ENCODE results near the gene CHCHD4. TPM values are rescaled to one million over a fixed set of nuclear protein-coding genes. Genes with fewer than 3 reads are reported as not detected.

CHCHD4 gene
- 39.5 and 43.3 TPM in 2 replicates for total RNA-seq (2014; rRNA removed)
- Bru-seq, nascent RNA = percentile 76 among the genes with signal in this experiment
- BruChase-seq, experiment 1, labeled RNA remaining after a 6-hour chase = percentile 81 among the genes with signal in this experiment
- BruChase-seq, experiment 2, labeled RNA remaining after a 2-hour chase = percentile 68 among the genes with signal in this experiment
- long read RNA-seq, transcript CHCHD4-202 (3 exons, 1,405 nt) = major isoform, 32 of 42 reads
- long read RNA-seq, partial matches to known transcripts = 1 of 42 reads
- long read RNA-seq, other reads (novel, unspliced or antisense) = 5 of 42 reads

GRCh38 chr3:14124615-14125192, at the start of gene CHCHD4, which contains the start of gene TMEM43:
CHCHD4 (minus strand) TSS chr3:14124870; CDS start chr3:14124676, 194 bp downstream.
TMEM43 (plus strand) TSS chr3:14125052; CDS start chr3:14125194, 142 bp downstream.
- Histone ChIP-seq H3K9ac (ENCODE audit: low read length) (peak within 1 kb of the TSS; percentile 94), H4K20me1 (ENCODE audit: low read length) (peaks cover 30% of the 10 kb centered on the region), H3K27me3 (ENCODE audit: low read length) (no peaks in the 10 kb centered on the region), H2AFZ (ENCODE audit: low read length) (peak within 1 kb of the TSS; percentile 83), H3K36me3 (ENCODE audit: low read depth, low read length) (peaks cover 23% of the 10 kb centered on the region), H3K9me3 (ENCODE audit: low read length) (no peaks in the 10 kb centered on the region), H3K9me2 (replicated peaks; ENCODE audit: low read length) (no peaks in the 10 kb centered on the region), H3K79me2 (ENCODE audit: low read length) (peaks cover 86% of the 10 kb centered on the region), H3K4me1 (ENCODE audit: insufficient read depth, low read length) (peaks cover 23% of the 10 kb centered on the region), H3K4me3 (ENCODE audit: low read length) (peak within 1 kb of the TSS; percentile 87), H3F3A (ENCODE audit: low read length, unreplicated experiment) (no peaks in the 10 kb centered on the region), H3K27ac (ENCODE audit: low read length) (peak within 1 kb of the TSS; percentile 55), H3K4me2 (ENCODE audit: low read length) (peak within 1 kb of the TSS; percentile 87)
- intact Hi-C loops (cut with micrococcal nuclease) = loop anchor here (1.0 to 10.0 kb wide), 5 partner anchors 20 to 470 kb away; partner anchors contain the start of genes LSM3, SLC6A6 and XPC
- ChIA-PET POLR2A (ENCODE audit: unreplicated experiment) (interaction anchor here (0.5 to 2.2 kb wide), 7 partner anchors 12 to 336 kb away, joined by 3 to 20 read pairs (median 5); partner anchors contain the start of genes LSM3 and XPC), CTCF (interaction anchor here (0.8 to 2.2 kb wide), 2 partner anchors 227 to 228 kb away, joined by 3 to 6 read pairs; no protein-coding TSS in a partner anchor)
- DNase-seq (peak; percentile 99), ATAC-seq (peak; percentile 80)
- no peak for TF ChIP-seq EZH2phosphoT487 (IDR thresholded peaks at IDR 0.05; ENCODE audit: borderline replicate concordance, low read length)
- no TSS peak for BruUV-seq (replicated peaks)

GRCh38 chr3:14172496-14172895, 47.8 kb upstream of the CHCHD4 start:
- TF ChIP-seq EZH2phosphoT487 (IDR thresholded peaks at IDR 0.05; ENCODE audit: borderline replicate concordance, low read length) = no peak
- Histone ChIP-seq H3F3A (ENCODE audit: low read length, unreplicated experiment) (no peaks in the 10 kb centered on the region), H3K27ac (ENCODE audit: low read length) (no peak overlapping the region), H3K9me3 (ENCODE audit: low read length) (no peaks in the 10 kb centered on the region), H3K4me1 (ENCODE audit: insufficient read depth, low read length) (peaks cover 30% of the 10 kb centered on the region), H3K9me2 (replicated peaks; ENCODE audit: low read length) (no peaks in the 10 kb centered on the region), H3K79me2 (ENCODE audit: low read length) (peaks cover 38% of the 10 kb centered on the region), H3K36me3 (ENCODE audit: low read depth, low read length) (peaks cover 48% of the 10 kb centered on the region), H2AFZ (ENCODE audit: low read length) (no peak overlapping the region), H3K9ac (ENCODE audit: low read length) (no peak overlapping the region), H4K20me1 (ENCODE audit: low read length) (peaks cover 12% of the 10 kb centered on the region; the same call in 1 of the 2 replicates), H3K27me3 (ENCODE audit: low read length) (no peaks in the 10 kb centered on the region), H3K4me2 (ENCODE audit: low read length) (no peak overlapping the region), H3K4me3 (ENCODE audit: low read length) (no peak overlapping the region)
- ChIA-PET POLR2A (ENCODE audit: unreplicated experiment) (interaction anchor here (0.8 kb wide), 1 partner anchor 27 kb away, joined by 4 read pairs; no protein-coding TSS in a partner anchor), CTCF (no interaction called here)
- DNase-seq (no peak), ATAC-seq (no peak)
- intact Hi-C loops (cut with micrococcal nuclease) = no loop called here
- BruUV-seq (replicated peaks) = no TSS peak

GRCh38 chr3:14170531-14171159, 46.0 kb upstream of the CHCHD4 start:
- intact Hi-C loops (cut with micrococcal nuclease) = loop anchor here (1.0 kb wide), 1 partner anchor 26 kb away; no protein-coding TSS in a partner anchor
- POLR2A ChIA-PET (ENCODE audit: unreplicated experiment) = interaction anchor here (0.9 kb wide), 1 partner anchor 8 kb away, joined by 3 read pairs; the partner anchor contains the start of genes LSM3 and XPC
- no peak overlapping the region for H3K4me2 ChIP-seq (ENCODE audit: low read length)
- H3K4me1 ChIP-seq (ENCODE audit: insufficient read depth, low read length) = peaks cover 15% of the 10 kb centered on the region; the same call in 1 of the 2 replicates
- H4K20me1 ChIP-seq (ENCODE audit: low read length) = 0 out of 2 replicates have a peak, but pooled peaks cover 7% of the 10 kb centered on the region
- no peak overlapping the region for H2AFZ ChIP-seq (ENCODE audit: low read length)
- ATAC-seq (peak; percentile 85), DNase-seq (peak; percentile 53)
- no peaks in the 10 kb centered on the region for H3K27me3 ChIP-seq (ENCODE audit: low read length)
- TF ChIP-seq CTCF (conservative IDR thresholded peaks at IDR 0.05; ENCODE audit: low read depth, low read length) (no peak), EZH2phosphoT487 (IDR thresholded peaks at IDR 0.05; ENCODE audit: borderline replicate concordance, low read length) (no peak), EZH2 (IDR thresholded peaks at IDR 0.05; ENCODE audit: low read length, unreplicated experiment) (no peak)
- peaks cover 60% of the 10 kb centered on the region for H3K36me3 ChIP-seq (ENCODE audit: low read depth, low read length)
- H3K9me2 ChIP-seq (replicated peaks; ENCODE audit: low read length) = no peaks in the 10 kb centered on the region
- no peaks in the 10 kb centered on the region for H3K9me3 ChIP-seq (ENCODE audit: low read length)
- H3K4me3 ChIP-seq (ENCODE audit: low read length) = no peak overlapping the region
- H3K9ac ChIP-seq (ENCODE audit: low read length) = no peak overlapping the region
- CTCF ChIA-PET = interaction anchor here (0.6 kb wide), 1 partner anchor 25 kb away, joined by 3 read pairs; no protein-coding TSS in a partner anchor
- no peaks in the 10 kb centered on the region for H3F3A ChIP-seq (ENCODE audit: low read length, unreplicated experiment)
- peaks cover 20% of the 10 kb centered on the region for H3K79me2 ChIP-seq (ENCODE audit: low read length)
- H3K27ac ChIP-seq (ENCODE audit: low read length) = no peak overlapping the region
- BruUV-seq (replicated peaks) = TSS peak; percentile 14

All from PC-3 (cell line).